Calu3 (cell line): Measurements from ENCODE around the gene ACSF2. TPM values are rescaled to one million over a fixed set of nuclear protein-coding genes. Genes with fewer than 3 reads are reported as not detected.

Experiments
- BruUV-seq: library from RNA; stranded (reverse); fragments of 400-500 nt; replicated peaks from 2 replicates; lab custom pipeline; 2021; lab: Mats Ljungman, UMichigan
- CTCF ChIA-PET: fragments of 300-600 bp; sonication (Branson Sonifier 250); formaldehyde crosslinking; loops from one replicate; lab custom pipeline; 2022; ENCODE audit warnings: antibody characterized with exemption; lab: Charles Lee
- DNase-seq: peaks from one replicate; pipeline ENCODE4 v3.0.0; 2022
- H3K27ac Mint-ChIP-seq: one replicate; pipeline ENCODE4 v1.8.0; 2022; ENCODE audit warnings: mixed read lengths; ENCODE audit not compliant: unreplicated experiment
- H3K27me3 Mint-ChIP-seq: one replicate; pipeline ENCODE4 v1.8.0; 2022; ENCODE audit warnings: mixed read lengths; ENCODE audit not compliant: unreplicated experiment
- H3K36me3 Mint-ChIP-seq: one replicate; pipeline ENCODE4 v1.8.0; 2022; ENCODE audit warnings: mild to moderate bottlenecking, moderate library complexity, mixed read lengths; ENCODE audit not compliant: insufficient read depth, unreplicated experiment
- H3K4me1 Mint-ChIP-seq: one replicate; pipeline ENCODE4 v1.8.0; 2022; ENCODE audit warnings: mild to moderate bottlenecking, low read depth, mixed read lengths; ENCODE audit not compliant: unreplicated experiment
- H3K4me3 Mint-ChIP-seq: one replicate; pipeline ENCODE4 v1.8.0; 2022; ENCODE audit warnings: mild to moderate bottlenecking, low read depth, moderate library complexity, mixed read lengths; ENCODE audit not compliant: unreplicated experiment
- H3K9me3 Mint-ChIP-seq: one replicate; pipeline ENCODE4 v1.8.0; 2022; ENCODE audit warnings: low read depth, mixed read lengths; ENCODE audit not compliant: unreplicated experiment
- intact Hi-C: fragments of 100-400 bp; cut with micrococcal nuclease; formaldehyde crosslinking; loops from one replicate; pipeline ENCODE4 v1.10.0; 2022; ENCODE audit not compliant: unreplicated experiment
- total RNA-seq: library from RNA; stranded (reverse); gene quantifications from 2 replicates; pipeline ENCODE4 v1.2.3, GENCODE V29; 2022
- TF ChIP-seq, protein P1 (sequence below): fragments of 200-600 bp; IDR thresholded peaks from one replicate; pipeline ENCODE4 v1.8.0; 2022; ENCODE audit warnings: antibody characterized with exemption; ENCODE audit not compliant: unreplicated experiment

Gene ACSF2
- total RNA-seq, 1 experiment from 2014 or later: 148 TPM

DNA sequence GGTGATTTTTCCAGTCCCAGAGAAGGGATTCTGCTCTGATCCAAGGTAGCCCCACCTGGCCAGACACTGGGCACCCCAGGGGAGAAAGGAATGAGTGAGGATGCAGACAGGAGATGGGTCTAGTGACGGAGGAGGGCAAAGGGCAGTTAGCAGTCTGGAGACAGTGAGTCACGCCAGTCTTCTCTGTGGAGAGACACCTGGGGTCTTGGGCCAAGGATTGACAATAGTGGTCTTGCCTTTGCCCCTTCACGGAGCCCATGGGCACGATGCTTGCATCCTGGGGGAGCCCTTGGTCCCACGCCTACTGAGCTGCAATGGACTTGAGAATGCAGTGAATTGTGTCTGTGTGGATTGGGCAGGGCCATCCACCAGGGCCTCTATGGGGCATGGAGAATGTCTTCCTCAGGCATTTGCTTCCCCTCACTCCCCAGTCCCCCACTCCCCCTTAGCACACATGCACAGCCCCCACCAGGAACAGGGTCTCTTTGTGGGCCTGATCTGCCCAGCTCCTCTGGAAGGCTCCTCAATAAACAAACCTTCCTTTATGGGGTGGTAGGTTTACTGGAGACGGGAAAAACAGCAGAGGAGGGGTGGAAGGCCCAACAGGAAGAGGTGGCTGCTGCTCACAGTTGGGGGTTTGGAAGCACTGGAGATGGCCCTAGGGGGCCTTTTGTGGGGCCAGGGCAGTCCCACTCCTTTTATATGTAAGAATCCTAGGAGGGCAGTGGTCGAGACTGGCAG is 41.3 kb downstream of the ACSF2 start:
- no peaks in the 10 kb centered on the region for H3K9me3 Mint-ChIP-seq
- H3K27ac Mint-ChIP-seq: no peak overlapping the region
- peaks cover 9% of the 10 kb centered on the region for H3K4me1 Mint-ChIP-seq
- CTCF ChIA-PET: interaction anchor here (0.6 to 1.1 kb wide), 2 partner anchors 12 to 36 kb away, joined by 3 to 4 read pairs; no protein-coding TSS in a partner anchor
- H3K27me3 Mint-ChIP-seq: no peaks in the 10 kb centered on the region
- intact Hi-C loops: no loop called here
- DNase-seq: no peak
- TF ChIP-seq, protein P1, sequence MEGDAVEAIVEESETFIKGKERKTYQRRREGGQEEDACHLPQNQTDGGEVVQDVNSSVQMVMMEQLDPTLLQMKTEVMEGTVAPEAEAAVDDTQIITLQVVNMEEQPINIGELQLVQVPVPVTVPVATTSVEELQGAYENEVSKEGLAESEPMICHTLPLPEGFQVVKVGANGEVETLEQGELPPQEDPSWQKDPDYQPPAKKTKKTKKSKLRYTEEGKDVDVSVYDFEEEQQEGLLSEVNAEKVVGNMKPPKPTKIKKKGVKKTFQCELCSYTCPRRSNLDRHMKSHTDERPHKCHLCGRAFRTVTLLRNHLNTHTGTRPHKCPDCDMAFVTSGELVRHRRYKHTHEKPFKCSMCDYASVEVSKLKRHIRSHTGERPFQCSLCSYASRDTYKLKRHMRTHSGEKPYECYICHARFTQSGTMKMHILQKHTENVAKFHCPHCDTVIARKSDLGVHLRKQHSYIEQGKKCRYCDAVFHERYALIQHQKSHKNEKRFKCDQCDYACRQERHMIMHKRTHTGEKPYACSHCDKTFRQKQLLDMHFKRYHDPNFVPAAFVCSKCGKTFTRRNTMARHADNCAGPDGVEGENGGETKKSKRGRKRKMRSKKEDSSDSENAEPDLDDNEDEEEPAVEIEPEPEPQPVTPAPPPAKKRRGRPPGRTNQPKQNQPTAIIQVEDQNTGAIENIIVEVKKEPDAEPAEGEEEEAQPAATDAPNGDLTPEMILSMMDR: no peak
- H3K4me3 Mint-ChIP-seq: no peak overlapping the region
- BruUV-seq: no TSS peak
- peaks cover 52% of the 10 kb centered on the region for H3K36me3 Mint-ChIP-seq

DNA sequence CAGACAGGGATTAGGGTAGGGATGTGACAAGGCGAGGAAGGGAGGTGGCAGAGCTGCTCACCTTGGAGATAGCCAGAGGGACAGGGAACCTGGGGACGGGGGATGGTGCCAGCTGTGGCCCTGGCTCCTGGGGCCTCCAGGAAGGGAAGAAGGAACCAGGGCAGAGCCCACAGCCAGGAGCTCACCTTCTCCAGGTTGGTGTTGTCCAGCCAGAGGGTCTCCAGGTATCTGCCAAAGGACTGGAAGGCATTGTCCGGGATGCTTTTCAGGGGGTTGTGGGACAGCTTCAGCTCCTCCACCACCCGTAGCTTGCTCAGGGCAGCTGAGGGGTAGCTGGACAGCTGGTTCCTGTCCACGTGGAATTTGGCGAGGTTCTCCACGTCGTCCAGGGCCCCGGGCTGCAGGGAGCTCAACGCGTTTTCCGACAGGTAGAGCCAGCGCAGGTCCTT is 41.9 kb downstream of the ACSF2 start:
- Mint-ChIP-seq H3K4me1 (peaks cover 9% of the 10 kb centered on the region), H3K4me3 (no peak overlapping the region), H3K36me3 (peaks cover 55% of the 10 kb centered on the region), H3K27ac (no peak overlapping the region), H3K9me3 (no peaks in the 10 kb centered on the region), H3K27me3 (no peaks in the 10 kb centered on the region)
- no TSS peak for BruUV-seq
- intact Hi-C loops: no loop called here
- CTCF ChIA-PET: interaction anchor here (0.6 to 1.1 kb wide), 2 partner anchors 11 to 37 kb away, joined by 3 to 4 read pairs; no protein-coding TSS in a partner anchor
- TF ChIP-seq, protein P1: no peak
- DNase-seq: no peak

DNA sequence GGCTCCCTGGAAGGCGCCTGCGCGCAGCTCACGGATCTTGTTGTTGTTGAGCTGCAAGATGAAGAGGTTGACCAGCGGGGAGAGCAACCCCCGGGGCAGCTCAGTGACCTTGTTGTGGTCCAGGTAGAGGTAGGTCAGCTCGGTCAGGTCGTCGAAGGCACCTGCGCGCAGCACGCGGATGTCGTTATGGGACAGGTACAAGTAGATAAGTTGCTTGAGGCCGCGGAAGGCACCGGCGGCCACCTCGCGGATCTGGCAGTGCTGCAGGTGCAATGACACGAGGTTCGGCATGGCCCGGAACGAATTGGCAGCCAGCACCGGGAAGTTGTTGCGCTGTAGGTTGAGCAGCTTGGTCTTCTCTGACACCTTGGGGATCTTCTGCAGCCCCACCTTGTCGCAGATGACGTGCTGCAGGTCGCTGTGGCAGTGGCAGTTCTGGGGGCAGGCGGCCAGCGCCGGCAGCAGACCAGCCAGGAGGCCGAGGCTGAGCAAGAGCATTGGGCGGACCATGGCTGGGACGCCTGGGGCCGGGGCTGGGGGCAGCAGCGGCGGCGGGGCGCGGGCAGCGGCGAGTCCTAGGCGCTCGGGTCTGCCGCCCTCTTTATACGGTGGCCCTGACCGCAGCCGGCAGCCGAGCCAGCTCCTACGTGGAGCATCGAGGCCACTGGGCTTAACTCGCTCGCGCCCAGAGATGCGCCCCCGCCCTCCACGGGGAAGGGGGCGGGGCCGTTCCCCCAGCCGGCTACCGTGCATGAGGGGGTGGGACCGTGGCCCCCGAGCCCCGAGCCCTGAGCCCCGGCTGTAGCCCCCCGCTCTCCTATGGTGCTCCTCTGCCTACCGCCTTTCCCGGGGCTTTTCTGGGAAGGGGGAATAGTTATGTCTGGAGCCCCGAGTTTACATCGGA is 42.5 kb downstream of the ACSF2 start, which contains the start of gene CHAD:
Gene CHAD, minus strand, starts transcription at position 577 of the 904 bp plus-strand sequence. Its CDS starts 67 bp downstream, at position 510.
- DNase-seq: no peak
- intact Hi-C loops: no loop called here
- Mint-ChIP-seq H3K4me1 (peaks cover 9% of the 10 kb centered on the region), H3K27me3 (no peaks in the 10 kb centered on the region), H3K4me3 (no peak within 1 kb of the TSS), H3K36me3 (peaks cover 62% of the 10 kb centered on the region), H3K9me3 (no peaks in the 10 kb centered on the region), H3K27ac (no peak within 1 kb of the TSS)
- no TSS peak for BruUV-seq
- CTCF ChIA-PET: interaction anchor here (0.6 to 1.1 kb wide), 2 partner anchors 11 to 639 kb away, joined by 3 read pairs; no protein-coding TSS in a partner anchor
- TF ChIP-seq, protein P1: no peak

DNA sequence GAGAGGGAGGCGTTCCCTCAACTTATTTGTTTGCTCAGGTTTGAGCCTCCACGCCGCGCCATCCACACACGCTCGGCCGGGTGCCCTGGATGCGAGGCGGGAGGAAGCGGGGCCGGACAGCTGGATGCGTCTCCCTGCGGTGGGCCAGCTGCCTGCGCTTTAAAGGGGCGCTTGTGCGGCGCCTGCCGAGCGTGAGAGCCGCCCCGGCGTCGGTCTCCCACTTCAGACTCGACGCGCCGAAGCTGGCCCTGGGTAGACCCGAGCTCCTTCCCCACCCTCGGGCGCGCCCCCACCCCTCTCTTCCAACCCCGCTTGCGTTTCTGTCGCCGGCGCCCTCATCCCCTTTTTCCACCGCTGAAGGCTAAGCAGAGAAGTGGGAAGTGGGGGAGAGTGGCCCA is 43.2 kb downstream of the ACSF2 start:
- peaks cover 65% of the 10 kb centered on the region for H3K36me3 Mint-ChIP-seq
- CTCF ChIA-PET: no interaction called here
- intact Hi-C loops: no loop called here
- DNase-seq: no peak
- no peak overlapping the region for H3K27ac Mint-ChIP-seq
- no peak overlapping the region for H3K4me3 Mint-ChIP-seq
- H3K27me3 Mint-ChIP-seq: no peaks in the 10 kb centered on the region
- TF ChIP-seq, protein P1: no peak
- BruUV-seq: no TSS peak
- no peaks in the 10 kb centered on the region for H3K9me3 Mint-ChIP-seq
- H3K4me1 Mint-ChIP-seq: peaks cover 9% of the 10 kb centered on the region
